GM04503 (cell line): Measurements from ENCODE around the gene COL24A1.

Experiments used
- DNase-seq: peaks from one replicate; pipeline ENCODE4 v3.0.0-alpha.2; 2012; ENCODE audit warnings: low read depth

COL24A1 gene

DNA sequence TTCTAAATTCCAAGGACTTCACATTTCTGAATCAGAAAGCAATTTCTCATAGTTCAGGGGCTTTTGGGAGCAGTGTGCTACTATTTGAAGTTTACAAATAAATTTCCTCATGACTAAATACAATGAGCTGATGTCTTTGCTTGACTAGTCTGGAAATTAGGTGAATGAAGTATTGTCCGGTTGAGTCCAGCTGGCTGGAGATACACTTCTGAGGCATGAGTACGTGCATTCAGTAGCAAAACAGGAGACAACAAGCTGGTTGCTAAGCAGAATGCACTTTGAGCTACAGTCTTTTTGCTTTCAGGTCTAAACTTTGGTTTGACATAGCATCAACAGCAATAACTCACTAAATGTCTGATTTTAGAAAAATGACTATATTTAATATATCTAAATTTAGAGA is 475.5 kb downstream of the COL24A1 start:
- DNase-seq = peak; percentile 55
